Mesenchymal stem cell (in vitro differentiated cells and primary cell): ENCODE results near the gene NLRP1.

Experiments used
- DNase-seq: peaks from one replicate; pipeline ENCODE4 v3.0.0-alpha.2; 2013
- H2AFZ ChIP-seq: one replicate; pipeline ENCODE4 v1.6.1; 2013; ENCODE audit warnings: low read depth, mild to moderate bottlenecking, control low read depth, inconsistent platforms, low read length, moderate library complexity
- H2AK5ac ChIP-seq: 2 replicates; pipeline ENCODE4 v1.6.1; 2013; ENCODE audit warnings: low read length, moderate library complexity, mild to moderate bottlenecking, inconsistent platforms; ENCODE audit not compliant: severe bottlenecking
- H2BK120ac ChIP-seq: one replicate; pipeline ENCODE4 v1.6.1; 2013; ENCODE audit warnings: low read depth, mild to moderate bottlenecking, inconsistent platforms, low read length, moderate library complexity
- H2BK12ac ChIP-seq, 2 experiments: one replicate each; pipeline ENCODE4 v1.6.1; 2013; ENCODE audit warnings: inconsistent platforms in 2 of 2, low read length in 2 of 2, mild to moderate bottlenecking in 2 of 2, moderate library complexity in 2 of 2, control low read depth in 1 of 2
- H2BK15ac ChIP-seq: one replicate; pipeline ENCODE4 v1.6.1; 2013; ENCODE audit warnings: mild to moderate bottlenecking, low read depth, inconsistent platforms; ENCODE audit not compliant: poor library complexity, severe bottlenecking
- H2BK5ac ChIP-seq: 2 replicates; pipeline ENCODE4 v1.6.1; 2013; ENCODE audit warnings: low read depth, mild to moderate bottlenecking, low read length, control low read depth, inconsistent platforms; ENCODE audit not compliant: poor library complexity, severe bottlenecking
- H3K14ac ChIP-seq, 2 experiments: one replicate each; pipeline ENCODE4 v1.6.1; 2013; ENCODE audit warnings: inconsistent platforms in 2 of 2, low read length in 2 of 2, control low read depth in 1 of 2, mild to moderate bottlenecking in 1 of 2, moderate library complexity in 1 of 2
- H3K18ac ChIP-seq, 2 experiments: one replicate each; pipeline ENCODE4 v1.6.1; 2013; ENCODE audit warnings: inconsistent platforms in 2 of 2, low read length in 2 of 2, control low read depth in 1 of 2, low read depth in 1 of 2, mild to moderate bottlenecking in 1 of 2
- H3K23ac ChIP-seq, 2 experiments: one replicate each; pipeline ENCODE4 v1.6.1; 2013; ENCODE audit warnings: inconsistent platforms in 2 of 2, low read length in 2 of 2, mild to moderate bottlenecking in 2 of 2, moderate library complexity in 2 of 2, control low read depth in 1 of 2
- H3K27ac ChIP-seq: 2 replicates; pipeline ENCODE4 v1.5.1; 2013; ENCODE audit warnings: mild to moderate bottlenecking, moderate library complexity, low read length, control low read depth, inconsistent platforms; ENCODE audit not compliant: poor library complexity, severe bottlenecking
- H3K27me3 ChIP-seq, 2 experiments: 2 replicates each; pipeline versions ENCODE4 v1.6.1 to v1.7.0; 2013; ENCODE audit warnings: low read length in 2 of 2, mild to moderate bottlenecking in 2 of 2, moderate library complexity in 2 of 2, control low read depth in 1 of 2, inconsistent platforms in 1 of 2; ENCODE audit not compliant: control insufficient read depth in 1 of 2, insufficient read depth in 1 of 2
- H3K36me3 ChIP-seq, 2 experiments: 2 replicates each; pipeline versions ENCODE4 v1.6.1 to v1.7.0; 2013; ENCODE audit warnings: low read length in 2 of 2, control low read depth in 1 of 2, inconsistent platforms in 1 of 2, low read depth in 1 of 2, mild to moderate bottlenecking in 1 of 2; ENCODE audit not compliant: insufficient read depth in 2 of 2, control insufficient read depth in 1 of 2
- H3K4ac ChIP-seq, 2 experiments: one replicate each; pipeline ENCODE4 v1.6.1; 2013; ENCODE audit warnings: inconsistent platforms in 2 of 2, low read length in 2 of 2, mild to moderate bottlenecking in 2 of 2, moderate library complexity in 2 of 2, control low read depth in 1 of 2, low read depth in 1 of 2
- H3K4me1 ChIP-seq: 2 replicates; pipeline ENCODE4 v1.6.1; 2013; ENCODE audit warnings: low read depth, low read length, control low read depth; ENCODE audit not compliant: control insufficient read depth, insufficient read depth
- H3K4me2 ChIP-seq: 2 replicates; pipeline ENCODE4 v1.6.1; 2013; ENCODE audit warnings: low read length, mild to moderate bottlenecking, inconsistent platforms; ENCODE audit not compliant: poor library complexity, severe bottlenecking
- H3K4me3 ChIP-seq, 2 experiments: 2 replicates each; pipeline versions ENCODE4 v1.5.1 to v1.7.0; 2013; ENCODE audit warnings: low read length in 2 of 2, mild to moderate bottlenecking in 2 of 2, control low read depth in 1 of 2, low read depth in 1 of 2; ENCODE audit not compliant: insufficient read depth in 1 of 2
- H3K79me1 ChIP-seq: replicated peaks from 2 replicates; pipeline ENCODE4 v1.6.1; 2013; ENCODE audit warnings: mild to moderate bottlenecking, control low read depth, low read length, inconsistent platforms; ENCODE audit not compliant: poor library complexity, severe bottlenecking
- H3K9ac ChIP-seq: 2 replicates; pipeline ENCODE4 v1.7.0; 2013; ENCODE audit warnings: mild to moderate bottlenecking, low read length, moderate library complexity
- H3K9me3 ChIP-seq: 2 replicates; pipeline ENCODE4 v1.7.0; 2013; ENCODE audit warnings: mild to moderate bottlenecking, low read length; ENCODE audit not compliant: control insufficient read depth
- H4K8ac ChIP-seq: one replicate; pipeline ENCODE4 v1.6.1; 2013; ENCODE audit warnings: inconsistent platforms, mild to moderate bottlenecking, low read length, moderate library complexity
- H4K91ac ChIP-seq: one replicate; pipeline ENCODE4 v1.6.1; 2013; ENCODE audit warnings: mild to moderate bottlenecking, low read length, inconsistent platforms
- WGBS: methylation state at CpG from one replicate; pipeline ENCODE4 v1.1.7; 2013; ENCODE audit warnings: mixed read lengths; 5-methylcytosine and 5-hydroxymethylcytosine counted together

NLRP1 gene

GRCh38 chr17:5558815-5559785 is 25.2 kb downstream of the NLRP1 start:
- H2AFZ ChIP-seq, result no peak overlapping the region
- no peak overlapping the region for H3K9ac ChIP-seq
- H2BK12ac ChIP-seq, result no peak overlapping the region
- H4K91ac ChIP-seq, result no peak overlapping the region
- H4K8ac ChIP-seq, result no peak overlapping the region
- no peak overlapping the region for H2BK120ac ChIP-seq
- peaks cover 0 to 36% of the 10 kb centered on the region in 2 experiments for H3K36me3 ChIP-seq
- H3K18ac ChIP-seq, result no peak overlapping the region
- H3K4ac ChIP-seq, result no peak overlapping the region
- 98% methylated on average over 14 of the region's 16 CpGs for WGBS
- H3K4me2 ChIP-seq, result no peak overlapping the region
- H3K27me3 ChIP-seq, result no peaks in the 10 kb centered on the region
- DNase-seq, result no peak
- H3K27ac ChIP-seq, result no peak overlapping the region
- no peak overlapping the region for H3K4me3 ChIP-seq
- H2AK5ac ChIP-seq, result no peak overlapping the region
- no peaks in the 10 kb centered on the region for H3K9me3 ChIP-seq
- no peak overlapping the region for H3K23ac ChIP-seq
- no peak overlapping the region for H2BK15ac ChIP-seq
- H3K79me1 ChIP-seq, result no peaks in the 10 kb centered on the region
- H3K14ac ChIP-seq, result no peak overlapping the region
- H2BK5ac ChIP-seq, result no peak overlapping the region
- H3K4me1 ChIP-seq, result no peaks in the 10 kb centered on the region

GRCh38 chr17:5557990-5558389 is 26.3 kb downstream of the NLRP1 start:
- H2BK15ac ChIP-seq, result no peak overlapping the region
- H3K4me1 ChIP-seq, result no peaks in the 10 kb centered on the region
- peak overlapping the region; percentile 27 for H4K8ac ChIP-seq
- no peaks in the 10 kb centered on the region for H3K27me3 ChIP-seq
- no peak overlapping the region for H3K23ac ChIP-seq
- no peaks in the 10 kb centered on the region for H3K79me1 ChIP-seq
- no peaks in the 10 kb centered on the region for H3K9me3 ChIP-seq
- no peak overlapping the region for H2AK5ac ChIP-seq
- H3K14ac ChIP-seq, result no peak overlapping the region
- H2BK5ac ChIP-seq, result no peak overlapping the region
- no peak overlapping the region for H3K27ac ChIP-seq
- H2BK12ac ChIP-seq, result no peak overlapping the region
- no peak overlapping the region for H3K9ac ChIP-seq
- peaks cover 0 to 45% of the 10 kb centered on the region in 2 experiments for H3K36me3 ChIP-seq
- no peak overlapping the region for H3K18ac ChIP-seq
- DNase-seq, result no peak
- no peak overlapping the region for H2AFZ ChIP-seq
- H3K4me2 ChIP-seq, result no peak overlapping the region
- H3K4me3 ChIP-seq, result no peak overlapping the region
- no peak overlapping the region for H3K4ac ChIP-seq
- H4K91ac ChIP-seq, result no peak overlapping the region
- WGBS, result 85% methylated on average over 6 of the region's 6 CpGs
- H2BK120ac ChIP-seq, result no peak overlapping the region

- H3K4me1 ChIP-seq, result no peaks in the 10 kb centered on the region
- no peaks in the 10 kb centered on the region for H3K9me3 ChIP-seq
- H3K4me3 ChIP-seq, result no peak overlapping the region
- no peak overlapping the region for H3K23ac ChIP-seq
- no peaks in the 10 kb centered on the region for H3K79me1 ChIP-seq
- H4K8ac ChIP-seq, result no peak overlapping the region
- H2AFZ ChIP-seq, result no peak overlapping the region
- no peak overlapping the region for H3K18ac ChIP-seq
- no peaks in the 10 kb centered on the region for H3K27me3 ChIP-seq
- WGBS, result 32% methylated on average over 7 of the region's 8 CpGs
- no peak overlapping the region for H3K27ac ChIP-seq
- peaks cover 0 to 50% of the 10 kb centered on the region in 2 experiments for H3K36me3 ChIP-seq
- H2BK12ac ChIP-seq, result no peak overlapping the region
- H2BK15ac ChIP-seq, result no peak overlapping the region
- H3K9ac ChIP-seq, result peak overlapping the region; percentile 49
- H3K14ac ChIP-seq, result no peak overlapping the region
- no peak overlapping the region for H2AK5ac ChIP-seq
- peak; percentile 51 for DNase-seq
- no peak overlapping the region for H3K4ac ChIP-seq
- no peak overlapping the region for H2BK120ac ChIP-seq
- H3K4me2 ChIP-seq, result no peak overlapping the region
- no peak overlapping the region for H4K91ac ChIP-seq
- H2BK5ac ChIP-seq, result no peak overlapping the region
Measured at GRCh38 chr17:5557485-5557884, 26.8 kb downstream of the NLRP1 start.

- Histone ChIP-seq H2AFZ (no peak overlapping the region), H3K4me2 (no peak overlapping the region), H3K14ac (no peak overlapping the region), H3K9ac (no peak overlapping the region), H3K23ac (no peak overlapping the region), H3K18ac (no peak overlapping the region), H2BK12ac (no peak overlapping the region), H3K27me3 (no peaks in the 10 kb centered on the region), H3K9me3 (no peaks in the 10 kb centered on the region), H3K4ac (no peak overlapping the region), H2BK15ac (no peak overlapping the region), H3K27ac (no peak overlapping the region), H2BK5ac (no peak overlapping the region), H2BK120ac (no peak overlapping the region), H3K4me1 (no peaks in the 10 kb centered on the region), H4K8ac (no peak overlapping the region), H3K4me3 (no peak overlapping the region), H3K79me1 (no peaks in the 10 kb centered on the region), H4K91ac (no peak overlapping the region), H3K36me3 (peaks cover 0 to 65% of the 10 kb centered on the region in 2 experiments), H2AK5ac (no peak overlapping the region)
- WGBS, result 62% methylated on average over 3 of the region's 3 CpGs
- peak; percentile 46 for DNase-seq
Measured at GRCh38 chr17:5555254-5555653, 29.1 kb downstream of the NLRP1 start.
